Hepatocyte (in vitro differentiated cells): ENCODE results near the gene XRCC5. TPM values are rescaled to one million over a fixed set of nuclear protein-coding genes. Genes with fewer than 3 reads are reported as not detected.

ENCODE experiments used
- DNase-seq: peaks from one replicate; pipeline ENCODE4 v3.0.0-alpha.2; 2016; ENCODE audit warnings: low spot score
- H2AFZ ChIP-seq: fragments of 200-600 bp; sonication (generic); 2 replicates; pipeline ENCODE4 v1.6.0; 2016; ENCODE audit warnings: antibody characterized with exemption, mild to moderate bottlenecking
- H3K27ac ChIP-seq: fragments of 200-600 bp; sonication (generic); 2 replicates; pipeline ENCODE4 v1.5.1; 2016; ENCODE audit warnings: mild to moderate bottlenecking
- H3K27me3 ChIP-seq: fragments of 200-600 bp; sonication (generic); 2 replicates; pipeline ENCODE4 v1.6.1; 2016
- H3K36me3 ChIP-seq: fragments of 200-600 bp; sonication (generic); replicated peaks from 2 replicates; pipeline ENCODE4 v1.5.1; 2016; ENCODE audit warnings: low read depth; ENCODE audit not compliant: insufficient read depth
- H3K4me1 ChIP-seq: fragments of 200-600 bp; sonication (generic); 2 replicates; pipeline ENCODE4 v1.5.1; 2016; ENCODE audit warnings: mild to moderate bottlenecking, moderate library complexity; ENCODE audit not compliant: insufficient read depth
- H3K4me2 ChIP-seq: fragments of 200-600 bp; sonication (generic); 2 replicates; pipeline ENCODE4 v1.6.0; 2016
- H3K4me3 ChIP-seq: fragments of 200-600 bp; sonication (generic); 2 replicates; pipeline ENCODE4 v1.5.1; 2016; ENCODE audit warnings: mild to moderate bottlenecking
- H3K79me2 ChIP-seq: fragments of 200-600 bp; sonication (generic); 2 replicates; pipeline ENCODE4 v1.6.0; 2017; ENCODE audit warnings: mild to moderate bottlenecking
- H3K9me2 ChIP-seq: fragments of 200-600 bp; sonication (generic); replicated peaks from 2 replicates; pipeline ENCODE4 v1.6.0; 2017; ENCODE audit warnings: mild to moderate bottlenecking; ENCODE audit not compliant: insufficient read depth
- H3K9me3 ChIP-seq: fragments of 200-600 bp; sonication (generic); 2 replicates; pipeline ENCODE4 v1.5.1; 2016; ENCODE audit warnings: low read depth, mild to moderate bottlenecking
- H4K20me1 ChIP-seq: fragments of 200-600 bp; sonication (generic); 2 replicates; pipeline ENCODE4 v1.6.0; 2016; ENCODE audit warnings: mild to moderate bottlenecking; ENCODE audit not compliant: insufficient read depth, poor library complexity, severe bottlenecking
- EZH2 ChIP-seq: fragments of 200-600 bp; sonication (generic); IDR thresholded peaks from 2 replicates; pipeline ENCODE4 v1.6.1; 2016; ENCODE audit warnings: antibody characterized with exemption, mild to moderate bottlenecking, borderline replicate concordance
- EZH2phosphoT487 ChIP-seq: fragments of 200-600 bp; sonication (generic); IDR thresholded peaks from one replicate; pipeline ENCODE4 v1.6.1; 2018; ENCODE audit warnings: antibody characterized with exemption, mild to moderate bottlenecking, low read depth, moderate library complexity; ENCODE audit not compliant: unreplicated experiment, severe bottlenecking
- WGBS: methylation state at CpG from one replicate; pipeline ENCODE4 v1.1.6; 2016; ENCODE audit warnings: low lambda C conversion rate; ENCODE audit errors: missing lambda C conversion rate; 5-methylcytosine and 5-hydroxymethylcytosine counted together
- polyA plus RNA-seq: library from polyadenylated mRNA; unstranded; fragments of >200 nt; fragmentation: Nextera tagmentation; extraction: Ambion mirVana; gene quantifications from 2 replicates; pipeline ENCODE4 v1.2.1, GENCODE V29; 2016
- total RNA-seq: library from RNA; depleted of rRNA; stranded (reverse); fragments of >200 nt; gene quantifications from 2 replicates; pipeline ENCODE4 v1.2.3, GENCODE V29; 2014
- TF ChIP-seq, protein P1 (sequence below): fragments of 200-600 bp; sonication (generic); IDR thresholded peaks from 2 replicates; pipeline ENCODE4 v1.5.1; 2016; ENCODE audit warnings: antibody characterized with exemption, mild to moderate bottlenecking; ENCODE audit not compliant: poor library complexity

XRCC5 gene
- total and polyA plus RNA-seq, 2 experiments from 2014 or later = 181 to 208 TPM

DNA sequence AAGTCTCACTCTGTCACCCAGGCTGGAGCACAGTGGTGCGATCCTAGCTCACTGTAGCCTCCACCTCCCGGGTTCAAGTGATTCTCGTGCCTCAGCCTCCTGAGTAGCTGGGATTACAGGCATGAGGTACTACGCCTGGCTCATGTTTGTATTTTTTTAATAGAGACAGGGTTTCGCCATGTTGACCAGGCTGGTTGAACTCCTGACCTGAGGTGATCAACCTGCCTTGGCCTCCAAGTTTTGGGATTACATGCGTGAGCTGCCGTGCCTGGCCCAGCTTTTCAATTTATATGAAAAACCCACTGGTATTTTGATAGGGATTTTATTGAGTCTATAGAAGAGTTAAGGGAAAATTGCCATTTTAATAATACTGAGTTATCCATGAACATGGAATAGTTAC is 63.3 kb downstream of the XRCC5 start:
- 99% methylated on average over 7 of the region's 7 CpGs for WGBS
- Histone ChIP-seq H3K9me3 (no peaks in the 10 kb centered on the region), H3K4me1 (no peaks in the 10 kb centered on the region), H3K79me2 (peaks cover 44% of the 10 kb centered on the region), H3K4me3 (no peak overlapping the region), H2AFZ (no peak overlapping the region), H3K36me3 (no peaks in the 10 kb centered on the region), H3K9me2 (no peaks in the 10 kb centered on the region), H3K27me3 (no peaks in the 10 kb centered on the region), H3K27ac (no peak overlapping the region), H4K20me1 (peaks cover under 1% of the 10 kb centered on the region), H3K4me2 (no peak overlapping the region)
- TF ChIP-seq EZH2 (no peak), EZH2phosphoT487 (no peak)
- TF ChIP-seq, protein P1, sequence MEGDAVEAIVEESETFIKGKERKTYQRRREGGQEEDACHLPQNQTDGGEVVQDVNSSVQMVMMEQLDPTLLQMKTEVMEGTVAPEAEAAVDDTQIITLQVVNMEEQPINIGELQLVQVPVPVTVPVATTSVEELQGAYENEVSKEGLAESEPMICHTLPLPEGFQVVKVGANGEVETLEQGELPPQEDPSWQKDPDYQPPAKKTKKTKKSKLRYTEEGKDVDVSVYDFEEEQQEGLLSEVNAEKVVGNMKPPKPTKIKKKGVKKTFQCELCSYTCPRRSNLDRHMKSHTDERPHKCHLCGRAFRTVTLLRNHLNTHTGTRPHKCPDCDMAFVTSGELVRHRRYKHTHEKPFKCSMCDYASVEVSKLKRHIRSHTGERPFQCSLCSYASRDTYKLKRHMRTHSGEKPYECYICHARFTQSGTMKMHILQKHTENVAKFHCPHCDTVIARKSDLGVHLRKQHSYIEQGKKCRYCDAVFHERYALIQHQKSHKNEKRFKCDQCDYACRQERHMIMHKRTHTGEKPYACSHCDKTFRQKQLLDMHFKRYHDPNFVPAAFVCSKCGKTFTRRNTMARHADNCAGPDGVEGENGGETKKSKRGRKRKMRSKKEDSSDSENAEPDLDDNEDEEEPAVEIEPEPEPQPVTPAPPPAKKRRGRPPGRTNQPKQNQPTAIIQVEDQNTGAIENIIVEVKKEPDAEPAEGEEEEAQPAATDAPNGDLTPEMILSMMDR = no peak
- DNase-seq = no peak

DNA sequence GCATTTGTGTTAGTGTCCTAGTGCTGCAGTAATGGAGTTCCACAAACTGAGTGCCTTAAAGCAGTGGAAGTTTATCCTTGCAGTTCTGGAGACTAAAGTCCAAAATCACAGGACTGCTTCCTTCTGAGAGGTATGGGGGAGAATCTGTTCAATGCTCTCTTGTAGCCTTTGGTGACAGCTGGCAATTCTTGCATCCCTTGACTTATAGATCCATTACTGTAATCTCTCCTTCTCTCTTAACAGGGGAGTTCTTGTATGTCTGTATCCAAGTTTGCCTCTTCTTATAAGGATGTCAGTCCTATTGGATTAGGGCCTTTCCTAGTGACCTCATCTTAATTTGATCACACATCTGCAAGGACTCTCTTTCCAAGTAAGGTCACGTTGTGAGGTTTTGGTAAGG is 69.9 kb downstream of the XRCC5 start:
- TF ChIP-seq EZH2phosphoT487 = no peak
- TF ChIP-seq EZH2 = no peak
- TF ChIP-seq, protein P1 = no peak
- DNase-seq = no peak
- 100% methylated on average over 1 of the region's 1 CpG for WGBS
- H3K9me3 ChIP-seq = no peaks in the 10 kb centered on the region
- no peak overlapping the region for H3K27ac ChIP-seq
- H4K20me1 ChIP-seq = peaks cover 13% of the 10 kb centered on the region
- no peak overlapping the region for H2AFZ ChIP-seq
- no peaks in the 10 kb centered on the region for H3K36me3 ChIP-seq
- H3K4me3 ChIP-seq = no peak overlapping the region
- H3K27me3 ChIP-seq = no peaks in the 10 kb centered on the region
- no peaks in the 10 kb centered on the region for H3K4me1 ChIP-seq
- no peaks in the 10 kb centered on the region for H3K9me2 ChIP-seq
- no peak overlapping the region for H3K4me2 ChIP-seq
- peaks cover 73% of the 10 kb centered on the region for H3K79me2 ChIP-seq

DNA sequence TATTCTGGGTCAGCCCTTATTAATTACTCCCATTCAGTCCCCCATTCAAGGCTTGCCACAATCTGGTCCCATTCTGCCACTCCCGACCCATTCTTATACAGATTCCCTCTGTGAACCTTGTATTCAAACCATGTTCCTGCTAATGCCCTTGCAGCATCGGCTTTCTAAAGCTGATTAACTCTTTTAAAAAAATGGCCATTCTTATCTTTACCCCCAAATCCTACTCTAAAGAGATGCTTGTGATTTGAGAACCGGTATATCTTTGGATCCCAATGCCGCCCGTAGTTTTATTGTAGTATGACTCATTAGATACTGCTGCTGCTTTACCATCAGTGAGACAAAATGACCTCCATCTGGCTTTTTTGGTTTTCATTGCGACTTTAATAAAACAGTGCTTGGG is 72.2 kb downstream of the XRCC5 start:
- Histone ChIP-seq H3K36me3 (no peaks in the 10 kb centered on the region), H2AFZ (no peak overlapping the region), H3K4me3 (no peak overlapping the region), H3K79me2 (peaks cover 78% of the 10 kb centered on the region), H3K27ac (no peak overlapping the region), H3K9me2 (no peaks in the 10 kb centered on the region), H3K27me3 (no peaks in the 10 kb centered on the region), H3K9me3 (no peaks in the 10 kb centered on the region), H3K4me2 (no peak overlapping the region), H3K4me1 (no peaks in the 10 kb centered on the region), H4K20me1 (peaks cover 30% of the 10 kb centered on the region)
- TF ChIP-seq EZH2phosphoT487 = no peak
- TF ChIP-seq, protein P1 = no peak
- no peak for TF ChIP-seq EZH2
- 36% methylated on average over 6 of the region's 6 CpGs for WGBS
- DNase-seq = peak; percentile 16
